SU-DHL-6 (cell line): ENCODE measurements around the gene SCNM1.

Experiments used
- H2AFZ ChIP-seq: fragments of 200-600 bp; sonication (generic); 2 replicates; pipeline ENCODE4 v1.6.1; 2014; ENCODE audit warnings: low read depth, mild to moderate bottlenecking, moderate library complexity, mixed read lengths, antibody characterized with exemption, low read length; ENCODE audit not compliant: severe bottlenecking
- H3F3A ChIP-seq: fragments of 200-600 bp; shearing (Covaris generic); 2 replicates; pipeline ENCODE4 v1.6.0; 2016; ENCODE audit warnings: antibody characterized with exemption, mild to moderate bottlenecking; ENCODE audit not compliant: insufficient read depth
- H3K27ac ChIP-seq: fragments of 200-600 bp; sonication (generic); 2 replicates; pipeline ENCODE4 v1.5.1; 2016; ENCODE audit warnings: low read depth, mild to moderate bottlenecking, low read length, moderate library complexity, mixed read lengths
- H3K27me3 ChIP-seq: fragments of 200-600 bp; sonication (generic), shearing (Covaris generic); 2 replicates; pipeline ENCODE4 v1.6.0; 2014; ENCODE audit warnings: mild to moderate bottlenecking, low read length
- H3K36me3 ChIP-seq: fragments of 200-600 bp; sonication (generic); 2 replicates; pipeline ENCODE4 v1.6.1; 2014; ENCODE audit warnings: mild to moderate bottlenecking, low read length, mixed read lengths
- H3K4me2 ChIP-seq: fragments of 300-600, 200-600 bp; shearing (Covaris generic), sonication (generic); 2 replicates; pipeline ENCODE4 v1.6.0; 2014; ENCODE audit warnings: low read length, low read depth, mild to moderate bottlenecking; ENCODE audit not compliant: poor library complexity, severe bottlenecking
- H3K4me3 ChIP-seq: fragments of 200-600 bp; sonication (generic); 2 replicates; pipeline ENCODE4 v1.5.1; 2014; ENCODE audit warnings: antibody characterized with exemption, low read length, mild to moderate bottlenecking, mixed read lengths; ENCODE audit not compliant: insufficient read depth, poor library complexity, severe bottlenecking
- H3K79me2 ChIP-seq: fragments of 200-600 bp; sonication (generic); 2 replicates; pipeline ENCODE4 v1.6.1; 2014; ENCODE audit warnings: mild to moderate bottlenecking, low read length, moderate library complexity; ENCODE audit not compliant: insufficient read depth
- H3K9ac ChIP-seq: fragments of 200-600 bp; sonication (generic); 2 replicates; pipeline ENCODE4 v1.7.0; 2014; ENCODE audit warnings: mild to moderate bottlenecking, low read length
- H3K9me2 ChIP-seq: fragments of 200-600 bp; sonication (generic); replicated peaks from 2 replicates; pipeline ENCODE4 v1.6.1; 2014; ENCODE audit warnings: low read length; ENCODE audit not compliant: insufficient read depth
- H3K9me3 ChIP-seq: fragments of 200-600 bp; sonication (generic); 2 replicates; pipeline ENCODE4 v1.6.1; 2014; ENCODE audit warnings: low read length, mixed read lengths; ENCODE audit not compliant: insufficient read depth
- H4K20me1 ChIP-seq: fragments of 200-600 bp; sonication (generic); 2 replicates; pipeline ENCODE4 v1.6.1; 2014; ENCODE audit warnings: low read depth, mild to moderate bottlenecking, antibody characterized with exemption, low read length, moderate library complexity, mixed read lengths
- CTCF ChIP-seq: fragments of 200-600 bp; sonication (generic); IDR thresholded peaks from one replicate; pipeline ENCODE4 v1.5.1; 2017; ENCODE audit warnings: antibody characterized with exemption, mild to moderate bottlenecking, low read length, moderate library complexity; ENCODE audit not compliant: insufficient read depth, poor library complexity, severe bottlenecking
- EZH2phosphoT487 ChIP-seq: fragments of 200-600 bp; sonication (generic), shearing (Covaris generic); conservative IDR thresholded peaks from 2 replicates; pipeline ENCODE4 v1.6.1; 2018; ENCODE audit warnings: mild to moderate bottlenecking, antibody characterized with exemption, low read length, moderate library complexity, mixed read lengths

Gene SCNM1

GRCh38 chr1:151164732-151165280, 1.1 kb upstream of the SCNM1 start:
- Histone ChIP-seq H3K9me2 (no peaks in the 10 kb centered on the region), H3K9me3 (no peaks in the 10 kb centered on the region), H3K4me3 (peak overlapping the region; percentile 93), H3K36me3 (no peaks in the 10 kb centered on the region), H3K9ac (peak overlapping the region; percentile 77), H3K27me3 (no peaks in the 10 kb centered on the region), H3K79me2 (peaks cover 22% of the 10 kb centered on the region), H2AFZ (no peak overlapping the region), H3K4me2 (peak overlapping the region; percentile 79), H4K20me1 (no peaks in the 10 kb centered on the region), H3F3A (0 out of 2 replicates have a peak, but pooled peaks cover 5% of the 10 kb centered on the region), H3K27ac (no peak overlapping the region)
- TF ChIP-seq CTCF (no peak), EZH2phosphoT487 (no peak)

- Histone ChIP-seq H3F3A (0 out of 2 replicates have a peak, but pooled peaks cover 5% of the 10 kb centered on the region), H3K36me3 (no peaks in the 10 kb centered on the region), H3K9ac (peak overlapping the region; percentile 77), H4K20me1 (no peaks in the 10 kb centered on the region), H3K79me2 (peaks cover 22% of the 10 kb centered on the region), H3K9me2 (no peaks in the 10 kb centered on the region), H3K4me3 (peak overlapping the region; percentile 93), H3K9me3 (no peaks in the 10 kb centered on the region), H3K27me3 (no peaks in the 10 kb centered on the region), H3K27ac (no peak overlapping the region), H2AFZ (peak overlapping the region; percentile 60), H3K4me2 (peak overlapping the region; percentile 79)
- TF ChIP-seq EZH2phosphoT487: no peak
These were observed 635 bp upstream of the SCNM1 start for GRCh38 chr1:151165281-151165737.

- TF ChIP-seq EZH2phosphoT487 (no peak), CTCF (no peak)
- Histone ChIP-seq H3K9me3 (no peaks in the 10 kb centered on the region), H3K4me3 (peak overlapping the region; percentile 93), H3K9ac (peak overlapping the region; percentile 77), H3K79me2 (peaks cover 22% of the 10 kb centered on the region), H3K27ac (peak overlapping the region; percentile 45), H4K20me1 (no peaks in the 10 kb centered on the region), H3K9me2 (no peaks in the 10 kb centered on the region), H3K27me3 (no peaks in the 10 kb centered on the region), H3K4me2 (peak overlapping the region; percentile 74), H3F3A (0 out of 2 replicates have a peak, but pooled peaks cover 5% of the 10 kb centered on the region), H2AFZ (peak overlapping the region; percentile 15), H3K36me3 (no peaks in the 10 kb centered on the region)
These were observed 587 bp downstream of the SCNM1 start for GRCh38 chr1:151166505-151166956.

GRCh38 chr1:151167116-151167515, 1.2 kb downstream of the SCNM1 start:
- Histone ChIP-seq H3K9me2 (no peaks in the 10 kb centered on the region), H3K79me2 (peaks cover 22% of the 10 kb centered on the region), H3K9ac (peak overlapping the region; percentile 77), H3F3A (0 out of 2 replicates have a peak, but pooled peaks cover under 1% of the 10 kb centered on the region), H3K36me3 (no peaks in the 10 kb centered on the region), H3K27me3 (no peaks in the 10 kb centered on the region), H2AFZ (no peak overlapping the region), H4K20me1 (no peaks in the 10 kb centered on the region), H3K27ac (no peak overlapping the region), H3K9me3 (no peaks in the 10 kb centered on the region), H3K4me3 (peak overlapping the region; percentile 93), H3K4me2 (peak overlapping the region; percentile 74)
- no peak for TF ChIP-seq CTCF
- no peak for TF ChIP-seq EZH2phosphoT487
